Fibroblast of villous mesenchyme (primary cell): ENCODE results near the gene HOXD13. TPM values are rescaled to one million over a fixed set of nuclear protein-coding genes. Genes with fewer than 3 reads are reported as not detected.
A peak's percentile ranks its signal among the peaks of the same experiment; 100 is the strongest.

Source experiments
- DNase-seq: peaks from one replicate; pipeline ENCODE4 v3.0.0-alpha.2; 2010; ENCODE audit warnings: low read depth
- H3K4me3 ChIP-seq: 2 replicates; pipeline ENCODE4 v1.5.1; 2011; ENCODE audit warnings: low read depth, mild to moderate bottlenecking, low read length
- CTCF ChIP-seq: IDR thresholded peaks from 2 replicates; pipeline ENCODE4 v1.5.1; 2012; ENCODE audit warnings: low read depth, mild to moderate bottlenecking, low read length; ENCODE audit not compliant: insufficient read depth
- total RNA-seq: library from RNA; depleted of rRNA; stranded (reverse); fragments of >200 nt; gene quantifications from 2 replicates; pipeline ENCODE4 v1.2.3, GENCODE V29; 2012

HOXD13 gene
- total RNA-seq, 1 donor = 0.43 TPM

GRCh38 chr2:176085861-176086771, 6.4 kb upstream of the HOXD13 start:
- no peak overlapping the region for H3K4me3 ChIP-seq
- TF ChIP-seq CTCF = peak; percentile 46
- DNase-seq = peak; percentile 47

GRCh38 chr2:176087330-176088047, 5.0 kb upstream of the HOXD13 start:
- DNase-seq = no peak
- no peak for TF ChIP-seq CTCF

GRCh38 chr2:176088048-176088936, 4.2 kb upstream of the HOXD13 start:
- DNase-seq = peak; percentile 41
- TF ChIP-seq CTCF = peak; percentile 80
- H3K4me3 ChIP-seq = peak overlapping the region; percentile 39

More at GRCh38 chr2:176087330-176088047, 5.0 kb upstream of the HOXD13 start:
- no peak overlapping the region for H3K4me3 ChIP-seq

- no peak for DNase-seq
- no peak for TF ChIP-seq CTCF
- no peak overlapping the region for H3K4me3 ChIP-seq
Measured at GRCh38 chr2:176088937-176089842, 3.3 kb upstream of the HOXD13 start.

GRCh38 chr2:176089843-176090395, 2.6 kb upstream of the HOXD13 start:
- H3K4me3 ChIP-seq = no peak overlapping the region
- TF ChIP-seq CTCF = no peak
- DNase-seq = no peak
